Effector memory CD4-positive, alpha-beta T cell (primary cell): ENCODE results near the gene IRAK2.
A peak's percentile ranks its signal among the peaks of the same experiment; 100 is the strongest.

Experiments
- DNase-seq, 3 donors: peaks; one replicate each; pipeline ENCODE4 v3.0.0-alpha.2; 2020
- H3K27ac ChIP-seq: 2 replicates; pipeline ENCODE4 v1.7.0; 2013; ENCODE audit warnings: mild to moderate bottlenecking, low read length, moderate library complexity; ENCODE audit not compliant: insufficient read depth, poor library complexity, severe bottlenecking
- H3K27me3 ChIP-seq: replicated peaks from 2 replicates; pipeline ENCODE4 v1.7.0; 2013; ENCODE audit warnings: mild to moderate bottlenecking, low read length; ENCODE audit not compliant: insufficient read depth, control insufficient read depth, poor library complexity, severe bottlenecking
- H3K36me3 ChIP-seq: 2 replicates; pipeline ENCODE4 v1.7.0; 2013; ENCODE audit warnings: mild to moderate bottlenecking, low read length, moderate library complexity; ENCODE audit not compliant: control insufficient read depth, insufficient read depth
- H3K4me1 ChIP-seq: 2 replicates; pipeline ENCODE4 v1.7.0; 2013; ENCODE audit warnings: low read length, mild to moderate bottlenecking; ENCODE audit not compliant: control insufficient read depth, insufficient read depth, poor library complexity, severe bottlenecking
- H3K4me3 ChIP-seq: 2 replicates; pipeline ENCODE4 v1.7.0; 2013; ENCODE audit warnings: low read length, low read depth, mild to moderate bottlenecking; ENCODE audit not compliant: insufficient read depth, poor library complexity, severe bottlenecking
- H3K9me3 ChIP-seq: 2 replicates; pipeline ENCODE4 v1.7.0; 2013; ENCODE audit warnings: mild to moderate bottlenecking, low read length, moderate library complexity; ENCODE audit not compliant: control insufficient read depth

Gene IRAK2

GRCh38 chr3:10249833-10250232 lies 85.1 kb downstream of the IRAK2 start:
- Histone ChIP-seq H3K9me3 (no peaks in the 10 kb centered on the region), H3K27me3 (no peaks in the 10 kb centered on the region), H3K36me3 (peaks cover 20% of the 10 kb centered on the region)

GRCh38 chr3:10251006-10251405 lies 86.3 kb downstream of the IRAK2 start:
- peaks cover 42% of the 10 kb centered on the region for H3K4me1 ChIP-seq
- peaks cover 29% of the 10 kb centered on the region for H3K36me3 ChIP-seq
- no peaks in the 10 kb centered on the region for H3K9me3 ChIP-seq
- no peak for DNase-seq
- no peaks in the 10 kb centered on the region for H3K27me3 ChIP-seq
- H3K27ac ChIP-seq = peak overlapping the region; percentile 46
- no peak overlapping the region for H3K4me3 ChIP-seq

More at GRCh38 chr3:10249833-10250232, 85.1 kb downstream of the IRAK2 start:
- Histone ChIP-seq H3K27ac (peak overlapping the region; percentile 81), H3K4me3 (peak overlapping the region; percentile 73), H3K4me1 (peaks cover 38% of the 10 kb centered on the region)
- no peak for DNase-seq

DNA sequence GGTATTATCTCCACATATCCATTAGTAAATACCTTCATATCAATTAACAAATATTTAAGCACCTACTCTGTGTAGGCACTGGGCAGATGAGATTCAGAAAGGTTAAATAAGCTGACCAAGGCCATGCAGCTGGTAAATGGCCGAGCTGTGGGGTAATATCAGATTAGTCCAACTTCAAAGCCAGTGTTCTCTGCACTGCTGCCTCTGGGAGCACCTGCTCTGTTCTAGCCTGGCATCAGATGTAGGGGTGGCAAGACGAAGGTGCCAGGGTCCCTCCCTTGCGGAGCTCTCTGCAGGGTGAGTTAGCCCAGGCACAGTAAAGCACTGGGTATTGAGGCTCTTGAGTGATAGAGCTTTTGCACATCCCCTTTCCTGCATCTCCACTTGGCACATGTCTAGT lies 89.0 kb downstream of the IRAK2 start:
- peaks cover 37% of the 10 kb centered on the region for H3K36me3 ChIP-seq

DNA sequence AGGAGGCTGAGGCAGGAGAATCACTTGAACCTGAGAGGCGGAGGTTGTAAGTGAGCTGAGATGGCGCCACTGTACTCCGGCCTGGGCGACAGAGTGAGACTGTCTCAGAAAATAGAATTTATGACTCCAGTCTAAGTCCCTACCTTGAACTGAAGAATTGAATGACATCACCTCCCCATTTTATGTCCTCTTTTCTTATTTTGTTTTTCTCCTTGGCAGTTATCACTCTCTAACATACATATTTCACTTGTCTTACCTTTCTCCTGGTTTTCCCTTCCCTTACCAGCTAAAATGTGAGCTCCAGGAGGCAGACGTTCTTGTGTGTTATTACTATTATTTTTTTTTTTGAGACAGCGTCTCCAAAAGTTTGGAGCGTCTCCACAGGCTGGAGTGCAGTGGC lies 91.1 kb downstream of the IRAK2 start:
- Histone ChIP-seq H3K9me3 (no peaks in the 10 kb centered on the region), H3K36me3 (peaks cover 42% of the 10 kb centered on the region), H3K27me3 (no peaks in the 10 kb centered on the region), H3K27ac (no peak overlapping the region), H3K4me3 (no peak overlapping the region), H3K4me1 (peaks cover 25% of the 10 kb centered on the region)
- no peak for DNase-seq

More for the DNA sequence above, 89.0 kb downstream of the IRAK2 start:
- Histone ChIP-seq H3K4me3 (no peak overlapping the region), H3K4me1 (peaks cover 45% of the 10 kb centered on the region), H3K27ac (no peak overlapping the region), H3K27me3 (no peaks in the 10 kb centered on the region), H3K9me3 (no peaks in the 10 kb centered on the region)
- no peak for DNase-seq

- Histone ChIP-seq H3K9me3 (no peaks in the 10 kb centered on the region), H3K36me3 (peaks cover 31% of the 10 kb centered on the region), H3K4me1 (peaks cover 16% of the 10 kb centered on the region), H3K4me3 (no peak overlapping the region), H3K27ac (no peak overlapping the region), H3K27me3 (no peaks in the 10 kb centered on the region)
- no peak for DNase-seq
These were observed 94.3 kb downstream of the IRAK2 start for GRCh38 chr3:10259036-10259435.

DNA sequence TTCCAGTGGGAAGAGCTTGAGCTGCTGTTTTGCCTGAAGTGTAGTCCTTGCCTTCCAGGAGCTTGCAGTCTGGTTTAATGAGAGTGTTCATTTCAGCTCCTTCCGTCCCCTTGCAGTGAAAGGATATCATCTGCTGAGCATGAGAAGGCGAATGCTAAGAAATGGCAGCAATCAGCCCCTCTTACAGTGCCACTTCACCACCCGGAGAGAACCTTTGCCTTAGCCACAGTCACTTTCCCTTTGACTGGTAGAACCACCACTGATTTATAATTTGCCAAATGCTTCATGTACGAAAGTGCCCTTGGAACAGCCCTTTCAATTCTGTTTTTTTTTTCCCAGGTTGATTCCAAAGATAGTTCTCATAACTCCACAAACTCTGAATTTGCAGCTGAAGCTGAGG lies 95.1 kb downstream of the IRAK2 start:
- no peaks in the 10 kb centered on the region for H3K9me3 ChIP-seq
- H3K27me3 ChIP-seq = no peaks in the 10 kb centered on the region
- no peak overlapping the region for H3K27ac ChIP-seq
- peaks cover 17% of the 10 kb centered on the region for H3K4me1 ChIP-seq
- H3K36me3 ChIP-seq = peaks cover 23% of the 10 kb centered on the region
- no peak for DNase-seq
- no peak overlapping the region for H3K4me3 ChIP-seq

- Histone ChIP-seq H3K27ac (no peak overlapping the region), H3K9me3 (no peaks in the 10 kb centered on the region), H3K36me3 (peaks cover 19% of the 10 kb centered on the region), H3K4me3 (no peak overlapping the region), H3K27me3 (no peaks in the 10 kb centered on the region), H3K4me1 (peaks cover 12% of the 10 kb centered on the region)
- no peak for DNase-seq
These were observed 95.5 kb downstream of the IRAK2 start for GRCh38 chr3:10260211-10260701.

- Histone ChIP-seq H3K27ac (no peak overlapping the region), H3K27me3 (no peaks in the 10 kb centered on the region), H3K36me3 (peaks cover 6% of the 10 kb centered on the region), H3K9me3 (no peaks in the 10 kb centered on the region), H3K4me1 (peaks cover 14% of the 10 kb centered on the region), H3K4me3 (no peak overlapping the region)
- no peak for DNase-seq
These were observed 97.3 kb downstream of the IRAK2 start for GRCh38 chr3:10262027-10262426.

GRCh38 chr3:10263646-10264363 lies 99.1 kb downstream of the IRAK2 start:
- Histone ChIP-seq H3K4me3 (peak overlapping the region; percentile 31), H3K36me3 (peaks cover 19% of the 10 kb centered on the region)
- DNase-seq = peak; percentile 32 to 52 (median 44)

GRCh38 chr3:10265833-10266232 lies 101.1 kb downstream of the IRAK2 start:
- Histone ChIP-seq H3K27ac (no peak overlapping the region), H3K9me3 (no peaks in the 10 kb centered on the region), H3K4me3 (no peak overlapping the region), H3K36me3 (peaks cover 30% of the 10 kb centered on the region), H3K27me3 (no peaks in the 10 kb centered on the region), H3K4me1 (peaks cover 12% of the 10 kb centered on the region)
- DNase-seq = no peak

More at GRCh38 chr3:10263646-10264363, 99.1 kb downstream of the IRAK2 start:
- no peaks in the 10 kb centered on the region for H3K27me3 ChIP-seq
- peak overlapping the region; percentile 69 for H3K27ac ChIP-seq
- no peaks in the 10 kb centered on the region for H3K9me3 ChIP-seq
- peaks cover 12% of the 10 kb centered on the region for H3K4me1 ChIP-seq
